HG02870 (cell line): Measurements from ENCODE around the gene MINK1.

Source experiments
- ATAC-seq: cut with Tn5 transposase; IDR thresholded peaks from one replicate; pipeline ENCODE4 v1.9.1; 2021; ENCODE audit warnings: mild to moderate bottlenecking, moderate library complexity; ENCODE audit not compliant: unreplicated experiment

MINK1 gene

GRCh38 chr17:4944554-4945175 lies 111.5 kb downstream of the MINK1 start:
- ATAC-seq = no peak

- no peak for ATAC-seq
These were observed 112.2 kb downstream of the MINK1 start for GRCh38 chr17:4945176-4945943.

- ATAC-seq = no peak
These were observed 112.8 kb downstream of the MINK1 start for GRCh38 chr17:4945944-4946280.

- ATAC-seq = no peak
These were observed 113.3 kb downstream of the MINK1 start for GRCh38 chr17:4946312-4946976.

GRCh38 chr17:4947010-4947410 lies 113.9 kb downstream of the MINK1 start:
- ATAC-seq = no peak
